Testis (tissue), 2 donors: Measurements from ENCODE around the gene TTC21B.

Experiments
- POLR2A ChIP-seq: fragments of 450-650 bp; IDR thresholded peaks from one replicate; pipeline ENCODE4 v1.6.1; 2017; ENCODE audit warnings: antibody characterized with exemption, mild to moderate bottlenecking, moderate library complexity
- TF ChIP-seq, protein P1 (sequence below), 3 experiments: fragments of 450-650 bp in 2 of 3; fragments of 200-600 bp in 1 of 3; sonication (generic) in 1 of 3; IDR thresholded peaks; one replicate each; pipeline ENCODE4 v1.5.1; 2016 to 2019; ENCODE audit warnings: antibody characterized with exemption in 3 of 3, mild to moderate bottlenecking in 2 of 3, moderate library complexity in 1 of 3

DNA sequence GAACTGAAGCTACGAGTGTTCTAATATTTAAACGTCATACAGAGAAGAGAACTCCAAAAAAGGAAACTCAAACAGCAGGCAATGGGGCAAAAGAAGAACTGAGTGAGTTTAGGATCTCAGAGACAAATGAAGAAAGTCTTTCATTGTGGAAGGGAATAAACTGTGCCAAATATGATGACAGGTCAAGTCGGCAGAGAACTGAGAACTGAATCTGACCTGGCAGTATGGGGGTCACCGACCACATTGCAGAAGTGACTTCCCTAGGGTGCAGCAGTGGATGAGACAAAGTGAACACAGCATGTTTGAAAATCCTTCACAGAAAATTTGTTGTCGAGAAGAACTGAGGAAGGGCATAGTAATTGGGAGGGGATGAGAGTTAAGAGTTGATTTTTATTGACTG is 55.9 kb downstream of the TTC21B start:
- TF ChIP-seq POLR2A = no peak
- TF ChIP-seq, protein P1, sequence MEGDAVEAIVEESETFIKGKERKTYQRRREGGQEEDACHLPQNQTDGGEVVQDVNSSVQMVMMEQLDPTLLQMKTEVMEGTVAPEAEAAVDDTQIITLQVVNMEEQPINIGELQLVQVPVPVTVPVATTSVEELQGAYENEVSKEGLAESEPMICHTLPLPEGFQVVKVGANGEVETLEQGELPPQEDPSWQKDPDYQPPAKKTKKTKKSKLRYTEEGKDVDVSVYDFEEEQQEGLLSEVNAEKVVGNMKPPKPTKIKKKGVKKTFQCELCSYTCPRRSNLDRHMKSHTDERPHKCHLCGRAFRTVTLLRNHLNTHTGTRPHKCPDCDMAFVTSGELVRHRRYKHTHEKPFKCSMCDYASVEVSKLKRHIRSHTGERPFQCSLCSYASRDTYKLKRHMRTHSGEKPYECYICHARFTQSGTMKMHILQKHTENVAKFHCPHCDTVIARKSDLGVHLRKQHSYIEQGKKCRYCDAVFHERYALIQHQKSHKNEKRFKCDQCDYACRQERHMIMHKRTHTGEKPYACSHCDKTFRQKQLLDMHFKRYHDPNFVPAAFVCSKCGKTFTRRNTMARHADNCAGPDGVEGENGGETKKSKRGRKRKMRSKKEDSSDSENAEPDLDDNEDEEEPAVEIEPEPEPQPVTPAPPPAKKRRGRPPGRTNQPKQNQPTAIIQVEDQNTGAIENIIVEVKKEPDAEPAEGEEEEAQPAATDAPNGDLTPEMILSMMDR (IDR thresholded peaks at IDR 0.05) = no peak
